GF-D8 (cell line): ENCODE measurements around the gene TECPR2.

Source experiments
- DNase-seq: peaks from one replicate; lab custom pipeline; 2025; lab: John Stamatoyannopoulos, UW

TECPR2 gene

GRCh38 chr14:102469261-102469660 lies 106.5 kb downstream of the TECPR2 start:
- DNase-seq, result no peak

GRCh38 chr14:102471921-102472790 lies 109.4 kb downstream of the TECPR2 start:
- DNase-seq, result no peak

- DNase-seq, result no peak
Measured at GRCh38 chr14:102472791-102473150, 110.0 kb downstream of the TECPR2 start.

GRCh38 chr14:102473559-102473958 lies 110.8 kb downstream of the TECPR2 start:
- no peak for DNase-seq

GRCh38 chr14:102474934-102475333 lies 112.2 kb downstream of the TECPR2 start:
- no peak for DNase-seq

GRCh38 chr14:102479107-102479506 lies 116.4 kb downstream of the TECPR2 start:
- no peak for DNase-seq

- no peak for DNase-seq
Measured at GRCh38 chr14:102479777-102480176, 117.0 kb downstream of the TECPR2 start.

- no peak for DNase-seq
Measured at GRCh38 chr14:102481371-102481770, 118.6 kb downstream of the TECPR2 start.

GRCh38 chr14:102481791-102482238 lies 119.1 kb downstream of the TECPR2 start:
- no peak for DNase-seq

GRCh38 chr14:102484316-102484715 lies 121.6 kb downstream of the TECPR2 start:
- no peak for DNase-seq

GRCh38 chr14:102485693-102486512 lies 123.2 kb downstream of the TECPR2 start:
- DNase-seq, result no peak

GRCh38 chr14:102486513-102487203 lies 123.9 kb downstream of the TECPR2 start:
- DNase-seq, result no peak

- no peak for DNase-seq
Measured at GRCh38 chr14:102487204-102487577, 124.5 kb downstream of the TECPR2 start.

GRCh38 chr14:102490456-102490855 lies 127.7 kb downstream of the TECPR2 start:
- DNase-seq, result no peak

GRCh38 chr14:102491366-102491765 lies 128.6 kb downstream of the TECPR2 start:
- no peak for DNase-seq

GRCh38 chr14:102491786-102492530 lies 129.2 kb downstream of the TECPR2 start:
- no peak for DNase-seq

GRCh38 chr14:102492531-102492910 lies 129.8 kb downstream of the TECPR2 start:
- no peak for DNase-seq

- no peak for DNase-seq
Measured at GRCh38 chr14:102493096-102493495, 130.4 kb downstream of the TECPR2 start.

- DNase-seq, result no peak
Measured at GRCh38 chr14:102493585-102493984, 130.8 kb downstream of the TECPR2 start.

- DNase-seq, result no peak
Measured at GRCh38 chr14:102495491-102496330, 133.0 kb downstream of the TECPR2 start.

GRCh38 chr14:102496331-102496691 lies 133.6 kb downstream of the TECPR2 start:
- DNase-seq, result no peak
